Measurements from ENCODE around the gene PLA2G12A. TPM values are rescaled to one million over a fixed set of nuclear protein-coding genes. Genes with fewer than 3 reads are reported as not detected.

Gene PLA2G12A
- total and polyA plus RNA-seq, 2 of the 8 experiments (the other 6 are each of a cell fraction or from before 2014, with no cell fraction given), result 26.6 to 47.2 TPM

DNA sequence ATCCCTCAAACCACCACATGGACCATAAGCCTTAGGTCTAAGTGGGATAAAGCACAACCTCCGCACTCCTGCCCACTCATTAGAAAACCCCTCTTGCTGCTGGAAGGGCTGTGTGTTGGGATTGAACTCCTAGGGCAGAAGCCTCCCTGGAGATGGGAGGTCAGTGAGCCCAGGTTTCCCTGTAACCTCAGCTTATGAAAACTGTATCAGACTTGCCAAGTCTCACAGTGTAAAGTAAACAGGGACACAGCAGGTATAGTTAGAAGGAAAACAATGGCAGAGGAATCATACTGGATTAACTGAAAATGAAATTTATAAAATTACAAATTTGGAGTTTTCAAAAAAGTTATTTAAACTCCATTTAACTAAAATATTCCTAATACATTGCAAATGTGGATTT is 56.6 kb downstream of the PLA2G12A start:
- no peak overlapping the region for H3K4me2 ChIP-seq (ENCODE audit: insufficient read depth in 1 of 2, low read depth in 2 of 2, low read length in 2 of 2)
- no peaks in the 10 kb centered on the region for H3K27me3 ChIP-seq (replicated peaks in 1 of 4; ENCODE audit: control insufficient read depth in 3 of 4, extremely low read depth in 1 of 4, insufficient read depth in 3 of 4, low read length in 3 of 4)
- no peak for DNase-seq (ENCODE audit: low read depth in 1 of 2, low spot score in 2 of 2)
- no peaks in the 10 kb centered on the region for H4K20me1 ChIP-seq (replicated peaks in 1 of 2; ENCODE audit: control insufficient read depth in 1 of 2, insufficient read depth in 2 of 2, low read length in 2 of 2)
- POLR2A ChIA-PET (ENCODE audit: partially characterized antibody), result no interaction called here
- H3K18ac ChIP-seq (ENCODE audit: extremely low read depth, low read length), result no peak overlapping the region
- no peak overlapping the region for H2BK12ac ChIP-seq (ENCODE audit: low read depth, low read length)
- TF ChIP-seq HDAC2 (IDR thresholded peaks at IDR 0.05; ENCODE audit: borderline replicate concordance in 1 of 2, low read depth in 2 of 2, low read length in 2 of 2), result no peak
- TF ChIP-seq SP4 (IDR thresholded peaks at IDR 0.05; ENCODE audit: low read length), result no peak
- no peak for TF ChIP-seq RBBP5 (IDR thresholded peaks at IDR 0.05; ENCODE audit: borderline replicate concordance, low read depth, low read length)
- TF ChIP-seq TBP (IDR thresholded peaks at IDR 0.05; ENCODE audit: low read depth, low read length), result no peak
- no peak for TF ChIP-seq KDM5A (IDR thresholded peaks at IDR 0.05; ENCODE audit: low read length)
- peaks cover 3 to 7% of the 10 kb centered on the region in 2 experiments; a peak in 3 of 4 replicates for H3K9me3 ChIP-seq (ENCODE audit: insufficient read depth in 2 of 2, low read depth in 1 of 2, low read length in 1 of 2)
- CTCF ChIA-PET (ENCODE audit: partially characterized antibody), result no interaction called here
- no peak overlapping the region for H2AK5ac ChIP-seq (ENCODE audit: low read depth, low read length)
- H3K79me1 ChIP-seq (ENCODE audit: low read depth, low read length), result no peaks in the 10 kb centered on the region
- H2AFZ ChIP-seq (ENCODE audit: low read length), result no peak overlapping the region
- H2BK20ac ChIP-seq (ENCODE audit: low read length), result no peak overlapping the region
- H4K91ac ChIP-seq (replicated peaks; ENCODE audit: insufficient read length, low read length), result no peak overlapping the region
- no peak overlapping the region for H2BK5ac ChIP-seq (ENCODE audit: low read depth, low read length)
- H2BK120ac ChIP-seq (replicated peaks; ENCODE audit: low read depth, low read length), result no peak overlapping the region
- H3K23ac ChIP-seq (ENCODE audit: insufficient read length), result no peak overlapping the region
- H4K8ac ChIP-seq (ENCODE audit: extremely low read depth, insufficient read depth, low read length), result no peak overlapping the region
- H3K23me2 ChIP-seq (ENCODE audit: low read depth, low read length), result no peaks in the 10 kb centered on the region; the same call in 1 of the 2 replicates
- no peak overlapping the region for H3K56ac ChIP-seq (replicated peaks; ENCODE audit: insufficient read length, low read depth, low read length)
- H3K27ac ChIP-seq (ENCODE audit: low read depth, low read length), result no peak overlapping the region
- H3K79me2 ChIP-seq (ENCODE audit: control insufficient read depth in 1 of 2, insufficient read depth in 2 of 2, low read length in 2 of 2), result no peaks in the 10 kb centered on the region
- no peaks in the 10 kb centered on the region for H3K4me1 ChIP-seq (replicated peaks in 1 of 4; ENCODE audit: control insufficient read depth in 3 of 4, insufficient read depth in 4 of 4, low read length in 3 of 4)
- H3K36me3 ChIP-seq (ENCODE audit: control insufficient read depth in 2 of 4, insufficient read depth in 4 of 4, low read length in 3 of 4), result peaks cover 0 to 2% (median 0%) of the 10 kb centered on the region in 4 experiments; a peak in 1 of 8 replicates
- no peak overlapping the region for H2BK15ac ChIP-seq (ENCODE audit: low read length)
- 67% methylated on average over 1 of the region's 1 CpG; no CpG with 5 or more reads in 1 of the 2 experiments for WGBS, 2 experiments (ENCODE audit: extremely low coverage in 1 of 2, insufficient coverage in 1 of 2, insufficient read length in 1 of 2, insufficient replicate concordance in 2 of 2, low coverage in 1 of 2, low lambda C conversion rate in 2 of 2, missing lambda C conversion rate in 1 of 2)
- H4K5ac ChIP-seq (ENCODE audit: insufficient read length, low read depth, low read length), result no peak overlapping the region
- no peak for FAIRE-seq
- no peak overlapping the region for H3K4me3 ChIP-seq (ENCODE audit: extremely low read depth in 1 of 4, insufficient read depth in 2 of 4, low read depth in 3 of 4, low read length in 4 of 4)
- H3K14ac ChIP-seq (ENCODE audit: insufficient read length), result no peak overlapping the region
- no peak overlapping the region for H3K9ac ChIP-seq (replicated peaks in 1 of 4; ENCODE audit: extremely low read depth in 1 of 4, low read depth in 3 of 4, low read length in 3 of 4)
- no peak overlapping the region for H3K4ac ChIP-seq (replicated peaks; ENCODE audit: insufficient read length, low read depth, low read length)
